ENCODE measurements around the gene RPGR. TPM values are rescaled to one million over a fixed set of nuclear protein-coding genes. Genes with fewer than 3 reads are reported as not detected.

The RPGR gene
- total RNA-seq, 1 donor from 2014 or later: 9.2 TPM

GRCh38 chrX:38326086-38326485, 1.2 kb downstream of the RPGR start:
- peaks cover 4% of the 10 kb centered on the region for H3K9me3 Mint-ChIP-seq
- peaks cover 16% of the 10 kb centered on the region for H3K4me1 Mint-ChIP-seq
- no peaks in the 10 kb centered on the region for H3K36me3 Mint-ChIP-seq (ENCODE audit: low read depth)
- H3K27ac Mint-ChIP-seq (ENCODE audit: unreplicated experiment): no peak overlapping the region
- no peak for DNase-seq (ENCODE audit: low read depth, low spot score)
- no peaks in the 10 kb centered on the region for H3K27me3 Mint-ChIP-seq (ENCODE audit: low read depth)
- TF ChIP-seq CTCF (conservative IDR thresholded peaks at IDR 0.05): no peak
- H3K4me3 Mint-ChIP-seq: peak overlapping the region; percentile 95

- Mint-ChIP-seq H3K27me3 (ENCODE audit: low read depth) (no peaks in the 10 kb centered on the region), H3K27ac (ENCODE audit: unreplicated experiment) (no peak overlapping the region), H3K4me3 (no peak overlapping the region), H3K36me3 (ENCODE audit: low read depth) (no peaks in the 10 kb centered on the region), H3K4me1 (peaks cover 5% of the 10 kb centered on the region), H3K9me3 (no peaks in the 10 kb centered on the region)
- no peak for DNase-seq (ENCODE audit: low read depth, low spot score)
- TF ChIP-seq CTCF (conservative IDR thresholded peaks at IDR 0.05): no peak
Observed at GRCh38 chrX:38320819-38321218, 6.5 kb downstream of the RPGR start.

- DNase-seq (ENCODE audit: low read depth, low spot score): no peak
- Mint-ChIP-seq H3K4me1 (no peaks in the 10 kb centered on the region), H3K27me3 (ENCODE audit: low read depth) (no peaks in the 10 kb centered on the region), H3K4me3 (no peak overlapping the region), H3K27ac (ENCODE audit: unreplicated experiment) (no peak overlapping the region), H3K9me3 (peaks cover 2% of the 10 kb centered on the region), H3K36me3 (ENCODE audit: low read depth) (peaks cover 6% of the 10 kb centered on the region)
- no peak for TF ChIP-seq CTCF (conservative IDR thresholded peaks at IDR 0.05)
Observed at GRCh38 chrX:38318606-38319005, 8.7 kb downstream of the RPGR start.

GRCh38 chrX:38318196-38318595, 9.1 kb downstream of the RPGR start:
- H3K4me1 Mint-ChIP-seq: no peaks in the 10 kb centered on the region
- no peak overlapping the region for H3K4me3 Mint-ChIP-seq
- H3K27ac Mint-ChIP-seq (ENCODE audit: unreplicated experiment): no peak overlapping the region
- no peak for DNase-seq (ENCODE audit: low read depth, low spot score)
- H3K27me3 Mint-ChIP-seq (ENCODE audit: low read depth): no peaks in the 10 kb centered on the region
- no peak for TF ChIP-seq CTCF (conservative IDR thresholded peaks at IDR 0.05)
- H3K36me3 Mint-ChIP-seq (ENCODE audit: low read depth): peaks cover 6% of the 10 kb centered on the region
- peaks cover 2% of the 10 kb centered on the region for H3K9me3 Mint-ChIP-seq

GRCh38 chrX:38315186-38315585, 12.1 kb downstream of the RPGR start:
- Mint-ChIP-seq H3K36me3 (ENCODE audit: low read depth) (peaks cover 6% of the 10 kb centered on the region), H3K4me3 (no peak overlapping the region), H3K27ac (ENCODE audit: unreplicated experiment) (no peak overlapping the region), H3K4me1 (no peaks in the 10 kb centered on the region), H3K9me3 (peaks cover 2% of the 10 kb centered on the region), H3K27me3 (ENCODE audit: low read depth) (no peaks in the 10 kb centered on the region)
- no peak for DNase-seq (ENCODE audit: low read depth, low spot score)
- TF ChIP-seq CTCF (conservative IDR thresholded peaks at IDR 0.05): no peak

- peaks cover 6% of the 10 kb centered on the region for H3K36me3 Mint-ChIP-seq (ENCODE audit: low read depth)
- H3K27me3 Mint-ChIP-seq (ENCODE audit: low read depth): no peaks in the 10 kb centered on the region
- H3K4me3 Mint-ChIP-seq: no peak overlapping the region
- peaks cover 2% of the 10 kb centered on the region for H3K9me3 Mint-ChIP-seq
- no peak for TF ChIP-seq CTCF (conservative IDR thresholded peaks at IDR 0.05)
- no peak for DNase-seq (ENCODE audit: low read depth, low spot score)
- no peak overlapping the region for H3K27ac Mint-ChIP-seq (ENCODE audit: unreplicated experiment)
- no peaks in the 10 kb centered on the region for H3K4me1 Mint-ChIP-seq
Observed at GRCh38 chrX:38313190-38313589, 14.1 kb downstream of the RPGR start.
